CD4-positive, alpha-beta T cell treated with Interleukin-6 at 100 ng/mL for 8 hours (primary cell): ENCODE results near the gene SEMA5A.

Experiments
- DNase-seq: peaks from one replicate; pipeline ENCODE4 v3.0.0-alpha.2; 2020; ENCODE audit warnings: mixed read lengths, low spot score

The SEMA5A gene

GRCh38 chr5:9112520-9113291 is 433.2 kb downstream of the SEMA5A start:
- DNase-seq: no peak

GRCh38 chr5:9108162-9108561 is 437.7 kb downstream of the SEMA5A start:
- DNase-seq: no peak

GRCh38 chr5:9105851-9106250 is 440.0 kb downstream of the SEMA5A start:
- DNase-seq: no peak

- no peak for DNase-seq
Observed at GRCh38 chr5:9104571-9105339, 441.1 kb downstream of the SEMA5A start.

GRCh38 chr5:9103290-9103689 is 442.6 kb downstream of the SEMA5A start:
- DNase-seq: no peak

- no peak for DNase-seq
Observed at GRCh38 chr5:9099689-9100088, 446.2 kb downstream of the SEMA5A start.

- no peak for DNase-seq
Observed at GRCh38 chr5:9098990-9099389, 446.9 kb downstream of the SEMA5A start.

- no peak for DNase-seq
Observed at GRCh38 chr5:9094582-9094981, 451.3 kb downstream of the SEMA5A start.

GRCh38 chr5:9091896-9092662 is 453.8 kb downstream of the SEMA5A start:
- DNase-seq: no peak

GRCh38 chr5:9090381-9091026 is 455.4 kb downstream of the SEMA5A start:
- DNase-seq: no peak

GRCh38 chr5:9089893-9090292 is 456.0 kb downstream of the SEMA5A start:
- no peak for DNase-seq

- DNase-seq: no peak
Observed at GRCh38 chr5:9082996-9083395, 462.9 kb downstream of the SEMA5A start.

- no peak for DNase-seq
Observed at GRCh38 chr5:9072701-9073100, 473.2 kb downstream of the SEMA5A start.

GRCh38 chr5:9071524-9071923 is 474.4 kb downstream of the SEMA5A start:
- no peak for DNase-seq

- DNase-seq: no peak
Observed at GRCh38 chr5:9071074-9071473, 474.8 kb downstream of the SEMA5A start.

- DNase-seq: no peak
Observed at GRCh38 chr5:9069650-9070049, 476.2 kb downstream of the SEMA5A start.

- DNase-seq: no peak
Observed at GRCh38 chr5:9067154-9067553, 478.7 kb downstream of the SEMA5A start.

GRCh38 chr5:9066349-9066748 is 479.5 kb downstream of the SEMA5A start:
- DNase-seq: no peak

GRCh38 chr5:9063615-9064245 is 482.1 kb downstream of the SEMA5A start:
- DNase-seq: no peak

GRCh38 chr5:9062873-9063272 is 483.0 kb downstream of the SEMA5A start:
- no peak for DNase-seq

GRCh38 chr5:9059920-9060691 is 485.8 kb downstream of the SEMA5A start:
- DNase-seq: no peak
